ENCODE results near the gene NKTR. TPM values are rescaled to one million over a fixed set of nuclear protein-coding genes. Genes with fewer than 3 reads are reported as not detected.

The NKTR gene
- total and polyA plus RNA-seq, 9 of the 15 experiments (the other 6 are each of a cell fraction or from before 2014, with no cell fraction given): 19.7 to 123 (median 92.6) TPM

GRCh38 chr3:42600111-42600957, at the start of gene NKTR (continued):
- TF ChIP-seq GATA2 (CRISPR knock-in tag; IDR thresholded peaks at IDR 0.05) (no peak), ADNP (tag; IDR thresholded peaks at IDR 0.05) (no peak), SP1 (CRISPR knock-in tag; IDR thresholded peaks at IDR 0.05) (peak; percentile 97), ELK3 (CRISPR knock-in tag; IDR thresholded peaks at IDR 0.05) (no peak), ZNF232 (CRISPR knock-in tag; IDR thresholded peaks at IDR 0.05) (no peak), BACH1 (tag; IDR thresholded peaks at IDR 0.05) (no peak), ZNF586 (CRISPR knock-in tag; conservative IDR thresholded peaks at IDR 0.05) (no peak), XRCC5 (IDR thresholded peaks at IDR 0.05; ENCODE audit: low read depth, low read length) (no peak), ZNF668 (CRISPR knock-in tag; IDR thresholded peaks at IDR 0.05) (no peak), ELF1 (tag; IDR thresholded peaks at IDR 0.05) (no peak; the same call in 1 of the 2 replicates), RBBP5 (IDR thresholded peaks at IDR 0.05; ENCODE audit: borderline replicate concordance, insufficient read depth, low read length, poor library complexity, severe bottlenecking) (peak; percentile 95), HNRNPUL1 (IDR thresholded peaks at IDR 0.05; ENCODE audit: low read length) (peak; percentile 99), NR0B1 (IDR thresholded peaks at IDR 0.05; ENCODE audit: partially characterized antibody) (no peak), ZNF518B (CRISPR knock-in tag; IDR thresholded peaks at IDR 0.05) (no peak), BRD4 (IDR thresholded peaks at IDR 0.05) (no peak; the same call in 1 of the 2 replicates), SAFB (IDR thresholded peaks at IDR 0.05; ENCODE audit: borderline replicate concordance, low read depth, low read length) (peak; percentile 76), ETS1 (conservative IDR thresholded peaks at IDR 0.05; ENCODE audit: control insufficient read depth, low read depth, low read length) (0 out of 2 replicates have a peak, but pooled peaks have one; percentile 68), ZNF121 (CRISPR knock-in tag; conservative IDR thresholded peaks at IDR 0.05) (no peak), PML (IDR thresholded peaks at IDR 0.05; ENCODE audit: low read length) (no peak; the same call in none of the 2 replicates)

All from K562 (cell line).